GM12878 (cell line): Measurements from ENCODE around the gene KCNJ14.

Experiments used
- NFYB ChIP-seq: IDR thresholded peaks from 2 replicates; pipeline ENCODE4 v1.6.1; 2011; ENCODE audit warnings: low read depth, mild to moderate bottlenecking, low read length, improper control_type of control experiment, moderate library complexity; ENCODE audit not compliant: insufficient read depth
- RELA ChIP-seq: fragments of 450-650 bp; IDR thresholded peaks from 2 replicates; pipeline ENCODE4 v1.8.0; 2014; ENCODE audit warnings: borderline replicate concordance; ENCODE audit not compliant: partially characterized antibody

GRCh38 chr19:48501494-48502349 is 46.3 kb downstream of the KCNJ14 start:
- TF ChIP-seq RELA = no peak
- TF ChIP-seq NFYB = no peak
